GM04503 (cell line): ENCODE data around the gene NMRAL1.

Experiments
- DNase-seq: peaks from one replicate; pipeline ENCODE4 v3.0.0-alpha.2; 2012; ENCODE audit warnings: low read depth

NMRAL1 gene

GRCh38 chr16:4465977-4466779, 8.2 kb downstream of the NMRAL1 start:
- no peak for DNase-seq

- no peak for DNase-seq
These were observed 10.8 kb downstream of the NMRAL1 start for GRCh38 chr16:4463522-4464163.

GRCh38 chr16:4461250-4462085, 13.0 kb downstream of the NMRAL1 start:
- no peak for DNase-seq

GRCh38 chr16:4460936-4461249, 13.5 kb downstream of the NMRAL1 start:
- DNase-seq: no peak

- no peak for DNase-seq
These were observed 18.5 kb downstream of the NMRAL1 start for GRCh38 chr16:4455951-4456350.

GRCh38 chr16:4455081-4455480, 19.3 kb downstream of the NMRAL1 start:
- DNase-seq: no peak

GRCh38 chr16:4454623-4455022, 19.8 kb downstream of the NMRAL1 start:
- DNase-seq: no peak

GRCh38 chr16:4452674-4453073, 21.8 kb downstream of the NMRAL1 start:
- no peak for DNase-seq

GRCh38 chr16:4450931-4451519, 23.4 kb downstream of the NMRAL1 start:
- no peak for DNase-seq

- DNase-seq: no peak
These were observed 24.0 kb downstream of the NMRAL1 start for GRCh38 chr16:4450430-4450829.

GRCh38 chr16:4443986-4444385, 30.4 kb downstream of the NMRAL1 start:
- DNase-seq: no peak

- DNase-seq: no peak
These were observed 31.2 kb downstream of the NMRAL1 start for GRCh38 chr16:4443271-4443670.

- no peak for DNase-seq
These were observed 32.1 kb downstream of the NMRAL1 start for GRCh38 chr16:4442371-4442770.

GRCh38 chr16:4437366-4437765, 37.1 kb downstream of the NMRAL1 start:
- no peak for DNase-seq

- DNase-seq: no peak
These were observed 38.9 kb downstream of the NMRAL1 start for GRCh38 chr16:4435337-4436067.

GRCh38 chr16:4433914-4434787, 40.3 kb downstream of the NMRAL1 start:
- no peak for DNase-seq

- no peak for DNase-seq
These were observed 41.2 kb downstream of the NMRAL1 start for GRCh38 chr16:4433228-4433627.

GRCh38 chr16:4431023-4431422, 43.4 kb downstream of the NMRAL1 start:
- no peak for DNase-seq

GRCh38 chr16:4428500-4428899, 45.9 kb downstream of the NMRAL1 start:
- DNase-seq: no peak

GRCh38 chr16:4426722-4427372, 47.6 kb downstream of the NMRAL1 start:
- no peak for DNase-seq
